HT-29 (cell line): Measurements from ENCODE around the gene TRIM29. TPM values are rescaled to one million over a fixed set of nuclear protein-coding genes. Genes with fewer than 3 reads are reported as not detected.

Experiments
- DNase-seq: peaks from one replicate; pipeline ENCODE4 v3.0.0-alpha.2; 2015; ENCODE audit warnings: low spot score
- total RNA-seq: library from RNA; depleted of rRNA; stranded (reverse); fragments of >200 nt; shearing (Covaris generic); gene quantifications from 2 replicates; pipeline ENCODE4 v1.2.3, GENCODE V29; 2014; rRNA removed

TRIM29 gene
- total RNA-seq, 1 experiment from 2014 or later = 226 TPM

DNA sequence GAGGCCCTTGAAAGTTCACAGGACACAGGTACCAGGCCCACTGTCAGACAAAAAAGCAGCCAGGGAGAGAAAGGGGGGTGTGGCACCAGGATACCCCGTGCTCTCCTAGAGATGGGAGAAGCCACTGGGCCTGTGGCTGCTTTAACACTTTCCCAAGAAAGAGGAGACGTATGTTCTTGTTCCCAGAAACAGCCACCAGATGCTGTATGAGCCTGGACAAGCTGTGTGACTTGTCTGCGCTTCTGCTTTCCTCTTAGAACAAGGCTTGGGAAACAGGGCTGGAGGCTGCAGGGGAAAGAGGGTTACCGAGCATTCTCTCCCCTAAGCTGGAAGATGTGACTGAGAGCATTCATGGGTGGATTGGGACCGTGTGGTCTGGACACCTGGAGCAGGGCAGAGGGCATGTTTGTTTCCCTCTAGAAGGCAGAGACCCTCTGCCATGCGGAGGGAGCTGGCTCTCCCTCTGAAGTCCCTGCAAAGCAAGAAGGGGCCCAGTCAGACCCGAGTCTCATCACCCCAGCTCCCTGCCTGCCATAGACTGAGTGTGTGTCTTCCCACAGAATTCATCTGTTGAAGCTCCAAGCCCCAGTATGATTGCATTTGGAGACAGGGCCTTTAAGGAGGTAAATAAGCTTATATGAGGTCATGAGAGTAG lies 74.1 kb downstream of the TRIM29 start:
- no peak for DNase-seq

GRCh38 chr11:120062561-120062930 lies 75.4 kb downstream of the TRIM29 start:
- no peak for DNase-seq

DNA sequence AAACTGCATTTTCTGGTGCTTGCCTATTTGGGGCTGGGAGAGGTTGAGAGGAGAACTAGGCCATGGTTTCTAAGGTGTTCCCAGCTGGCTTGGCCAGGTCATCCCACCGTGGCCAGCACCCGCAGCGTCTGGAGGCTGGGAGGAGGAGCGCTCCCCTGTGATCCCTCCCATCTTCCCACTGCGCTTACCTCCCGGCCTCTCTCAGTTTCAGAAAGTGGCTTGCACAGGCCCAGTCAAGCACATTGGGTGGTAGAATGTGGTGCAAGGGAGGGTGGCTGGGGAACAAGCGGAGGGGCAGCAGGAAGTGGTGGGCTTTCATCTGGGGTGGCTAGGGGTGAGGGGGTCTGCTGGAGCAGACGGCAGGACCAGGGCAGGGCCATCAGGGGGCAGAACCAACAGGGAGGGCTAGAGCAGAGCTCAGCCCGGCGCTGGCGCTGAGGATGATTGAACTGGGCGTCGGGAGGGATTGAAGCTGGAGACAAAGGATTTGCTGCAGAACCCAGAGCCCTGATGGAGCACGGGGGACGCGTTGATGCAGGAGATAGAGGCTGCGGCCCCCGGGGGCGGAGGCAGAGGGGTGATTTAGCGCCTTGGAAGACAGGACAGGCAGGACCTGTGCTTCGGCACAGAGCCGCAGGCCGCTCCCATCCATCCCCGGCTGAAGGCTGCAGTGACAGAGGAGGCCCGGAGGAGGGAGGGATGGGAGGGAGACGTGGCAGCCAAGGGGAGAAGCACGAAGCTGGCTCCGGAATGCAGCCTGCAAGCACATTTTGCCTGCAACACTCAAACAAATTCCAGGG lies 76.0 kb downstream of the TRIM29 start:
- no peak for DNase-seq

Other genes starting within 250 kb of the TRIM29 start
- gene OAF, start 72.9 kb upstream of the TRIM29 start, total RNA-seq = 68.5 and 87.3 TPM in 2 replicates
- 0.28 and 0.86 TPM in 2 replicates for gene POU2F3, start 102.0 kb upstream of the TRIM29 start, total RNA-seq
- 0.38 and 0.44 TPM in 2 replicates for gene TLCD5, start 187.2 kb upstream of the TRIM29 start, total RNA-seq
- gene ARHGEF12, start 198.3 kb upstream of the TRIM29 start, total RNA-seq = 44.7 and 45.1 TPM in 2 replicates